SK-N-SH treated with all-trans-retinoic acid at 6 μM for 48 hours (cell line): Measurements from ENCODE around the gene CD28.

Source experiments
- ATAC-seq: fragments of 200-7000 bp; cut with Tn5 transposase; 3 replicates; pipeline ENCODE4 v1.9.1; 2020; ENCODE audit warnings: mild to moderate bottlenecking, moderate library complexity
- ARNTL ChIP-seq: fragments of 450-650 bp; formaldehyde crosslinking; IDR thresholded peaks from 2 replicates; pipeline ENCODE4 v1.5.0; 2020; ENCODE audit warnings: low read depth, mild to moderate bottlenecking, moderate library complexity, borderline replicate concordance
- CSDC2 ChIP-seq: fragments of 250-450 bp; sonication (Bioruptor Pico); IDR thresholded peaks from 2 replicates; pipeline ENCODE4 v1.5.0; 2020; ENCODE audit warnings: mild to moderate bottlenecking, moderate library complexity
- ESRRG ChIP-seq: fragments of 250-450 bp; sonication (Bioruptor Pico); IDR thresholded peaks from 2 replicates; pipeline ENCODE4 v1.6.1; 2021; ENCODE audit warnings: mild to moderate bottlenecking
- GLIS3 ChIP-seq: fragments of 250-450 bp; sonication (Bioruptor Pico); IDR thresholded peaks from 2 replicates; pipeline ENCODE4 v1.5.0; 2020; ENCODE audit warnings: mild to moderate bottlenecking, moderate library complexity
- ISL1 ChIP-seq: fragments of 250-450 bp; sonication (Bioruptor Pico); IDR thresholded peaks from 2 replicates; pipeline ENCODE4 v2.1.2; 2022; ENCODE audit warnings: mild to moderate bottlenecking, moderate library complexity
- OSR1 ChIP-seq: fragments of 250-450 bp; sonication (Bioruptor Pico); IDR thresholded peaks from 2 replicates; pipeline ENCODE4 v1.8.0; 2022; ENCODE audit warnings: moderate library complexity, mild to moderate bottlenecking, inconsistent platforms
- PPARA ChIP-seq: fragments of 250-450 bp; sonication (Bioruptor Pico); IDR thresholded peaks from 2 replicates; pipeline ENCODE4 v1.5.0; 2020; ENCODE audit warnings: mild to moderate bottlenecking, borderline replicate concordance
- RARB ChIP-seq: fragments of 250-450 bp; sonication (Bioruptor Pico); IDR thresholded peaks from 2 replicates; pipeline ENCODE4 v1.8.0; 2021; ENCODE audit warnings: mild to moderate bottlenecking, moderate library complexity
- SNAI2 ChIP-seq: fragments of 250-450 bp; sonication (Bioruptor Pico); IDR thresholded peaks from 2 replicates; pipeline ENCODE4 v1.5.0; 2020; ENCODE audit warnings: mild to moderate bottlenecking, moderate library complexity
- TCF4 ChIP-seq: fragments of 250-450 bp; sonication (Bioruptor Pico); IDR thresholded peaks from 2 replicates; pipeline ENCODE4 v1.8.0; 2021; ENCODE audit warnings: mild to moderate bottlenecking, moderate library complexity, borderline replicate concordance
- TOX ChIP-seq: fragments of 250-450 bp; sonication (Bioruptor Pico); IDR thresholded peaks from 2 replicates; pipeline ENCODE4 v1.8.0; 2021; ENCODE audit warnings: mild to moderate bottlenecking, moderate library complexity, borderline replicate concordance
- TSHZ2 ChIP-seq: fragments of 250-450 bp; sonication (Bioruptor Pico); IDR thresholded peaks from 2 replicates; pipeline ENCODE4 v1.5.0; 2020; ENCODE audit warnings: mild to moderate bottlenecking, moderate library complexity
- ZC3H10 ChIP-seq: fragments of 250-450 bp; sonication (Bioruptor Pico); IDR thresholded peaks from 2 replicates; pipeline ENCODE4 v1.5.1; 2021; ENCODE audit warnings: mild to moderate bottlenecking, moderate library complexity
- ZFP3 ChIP-seq: fragments of 250-450 bp; sonication (Bioruptor Pico); IDR thresholded peaks from 2 replicates; pipeline ENCODE4 v1.5.0; 2020; ENCODE audit warnings: mild to moderate bottlenecking, moderate library complexity
- ZFP30 ChIP-seq: fragments of 450-650 bp; formaldehyde crosslinking; IDR thresholded peaks from 2 replicates; pipeline ENCODE4 v1.5.0; 2022; ENCODE audit warnings: mild to moderate bottlenecking, moderate library complexity
- ZNF565 ChIP-seq: fragments of 450-650 bp; formaldehyde crosslinking; conservative IDR thresholded peaks from 2 replicates; pipeline ENCODE4 v1.5.0; 2020; ENCODE audit warnings: low read depth, mild to moderate bottlenecking, moderate library complexity
- ZNF70 ChIP-seq: fragments of 450-650 bp; formaldehyde crosslinking; IDR thresholded peaks from 2 replicates; pipeline ENCODE4 v1.5.0; 2020; ENCODE audit warnings: mild to moderate bottlenecking, moderate library complexity
- ZNF8 ChIP-seq: fragments of 450-650 bp; formaldehyde crosslinking; IDR thresholded peaks from 2 replicates; pipeline ENCODE4 v1.5.0; 2020; ENCODE audit warnings: mild to moderate bottlenecking, moderate library complexity
- TF ChIP-seq, protein P1 (sequence below): fragments of 250-450 bp; sonication (Bioruptor Pico); IDR thresholded peaks from 2 replicates; pipeline ENCODE4 v1.5.1; 2020; ENCODE audit warnings: low read depth, mild to moderate bottlenecking, moderate library complexity
- TF ChIP-seq, protein P2 (sequence below): fragments of 250-450 bp; sonication (Bioruptor Pico); IDR thresholded peaks from 2 replicates; pipeline ENCODE4 v1.8.0; 2020; ENCODE audit warnings: mild to moderate bottlenecking, moderate library complexity, borderline replicate concordance
- TF ChIP-seq, protein P3 (sequence below): fragments of 250-450 bp; sonication (Bioruptor Pico); IDR thresholded peaks from 2 replicates; pipeline ENCODE4 v1.8.0; 2021; ENCODE audit warnings: low read depth, mild to moderate bottlenecking, moderate library complexity, borderline replicate concordance

CD28 gene

DNA sequence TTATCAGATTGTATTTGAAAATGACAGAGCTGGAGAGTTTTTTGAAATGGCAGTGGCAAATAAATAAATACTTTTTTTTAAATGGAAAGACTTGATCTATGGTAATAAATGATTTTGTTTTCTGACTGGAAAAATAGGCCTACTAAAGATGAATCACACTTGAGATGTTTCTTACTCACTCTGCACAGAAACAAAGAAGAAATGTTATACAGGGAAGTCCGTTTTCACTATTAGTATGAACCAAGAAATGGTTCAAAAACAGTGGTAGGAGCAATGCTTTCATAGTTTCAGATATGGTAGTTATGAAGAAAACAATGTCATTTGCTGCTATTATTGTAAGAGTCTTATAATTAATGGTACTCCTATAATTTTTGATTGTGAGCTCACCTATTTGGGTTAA lies 30.9 kb downstream of the CD28 start:
- TF ChIP-seq CSDC2 (CRISPR knock-in tag) (no peak), SNAI2 (CRISPR knock-in tag) (no peak), TCF4 (CRISPR knock-in tag) (no peak), RARB (CRISPR knock-in tag) (no peak), ISL1 (no peak), ZNF8 (CRISPR knock-in tag) (no peak), PPARA (no peak), ZC3H10 (CRISPR knock-in tag) (no peak)
- TF ChIP-seq, all 23 proteins: peak for 0
- no peak for ATAC-seq

DNA sequence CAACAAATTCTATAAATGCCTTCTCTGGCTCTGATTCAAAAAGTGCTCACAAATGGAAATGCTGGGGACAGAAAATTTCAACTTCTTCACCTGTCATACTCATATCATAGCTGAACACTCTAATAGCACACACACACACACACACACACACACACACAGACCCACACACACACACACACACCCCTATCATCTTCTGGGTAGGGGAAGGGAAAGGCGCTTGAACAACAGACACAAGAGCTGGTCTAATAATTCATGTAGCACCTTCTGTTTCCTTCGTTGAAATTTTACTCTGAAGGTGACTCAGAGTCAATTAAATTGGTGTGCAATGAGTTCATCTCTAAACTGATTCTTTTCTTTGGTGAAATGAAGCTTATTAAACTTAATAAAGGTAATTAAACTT lies 32.9 kb downstream of the CD28 start:
- TF ChIP-seq ARNTL (no peak), PPARA (no peak), GLIS3 (CRISPR knock-in tag) (no peak), ZNF70 (CRISPR knock-in tag) (no peak), TSHZ2 (no peak), ZFP3 (no peak), TCF4 (CRISPR knock-in tag) (no peak)
- no peak for ATAC-seq

DNA sequence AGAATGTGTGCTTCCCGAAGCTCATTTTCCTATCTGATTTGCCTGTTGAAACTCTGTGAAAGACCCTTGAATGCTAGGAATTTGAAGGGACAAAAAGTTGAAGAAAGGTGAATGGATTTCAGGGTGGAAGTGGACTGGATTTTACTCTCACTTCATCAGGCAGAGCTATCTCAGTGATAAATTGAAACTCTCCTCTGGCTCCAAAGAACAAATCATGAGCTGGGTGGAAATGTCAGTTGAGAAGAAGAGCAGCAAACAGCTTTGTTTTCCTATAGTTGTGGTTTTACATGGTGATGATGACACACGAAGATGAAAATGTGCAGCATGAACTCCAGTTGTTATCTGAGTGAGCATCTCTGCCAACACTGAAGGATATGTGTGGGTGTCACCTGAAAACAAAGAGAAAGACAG lies 34.4 kb downstream of the CD28 start:
- TF ChIP-seq TSHZ2 (no peak), OSR1 (CRISPR knock-in tag) (no peak), ZC3H10 (CRISPR knock-in tag) (no peak), CSDC2 (CRISPR knock-in tag) (no peak), ISL1 (no peak), PPARA (no peak), ZNF70 (CRISPR knock-in tag) (no peak)
- TF ChIP-seq, protein P1, sequence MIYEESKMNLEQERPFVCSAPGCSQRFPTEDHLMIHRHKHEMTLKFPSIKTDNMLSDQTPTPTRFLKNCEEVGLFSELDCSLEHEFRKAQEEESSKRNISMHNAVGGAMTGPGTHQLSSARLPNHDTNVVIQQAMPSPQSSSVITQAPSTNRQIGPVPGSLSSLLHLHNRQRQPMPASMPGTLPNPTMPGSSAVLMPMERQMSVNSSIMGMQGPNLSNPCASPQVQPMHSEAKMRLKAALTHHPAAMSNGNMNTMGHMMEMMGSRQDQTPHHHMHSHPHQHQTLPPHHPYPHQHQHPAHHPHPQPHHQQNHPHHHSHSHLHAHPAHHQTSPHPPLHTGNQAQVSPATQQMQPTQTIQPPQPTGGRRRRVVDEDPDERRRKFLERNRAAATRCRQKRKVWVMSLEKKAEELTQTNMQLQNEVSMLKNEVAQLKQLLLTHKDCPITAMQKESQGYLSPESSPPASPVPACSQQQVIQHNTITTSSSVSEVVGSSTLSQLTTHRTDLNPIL = no peak
- peak; percentile 70 for ATAC-seq

- no peak for TF ChIP-seq ZNF70 (CRISPR knock-in tag)
- no peak for TF ChIP-seq PPARA
- no peak for TF ChIP-seq ZFP30 (CRISPR knock-in tag)
- no peak for TF ChIP-seq TOX
- no peak for TF ChIP-seq ZFP3
- no peak for TF ChIP-seq CSDC2 (CRISPR knock-in tag)
- TF ChIP-seq SNAI2 (CRISPR knock-in tag) = no peak
- TF ChIP-seq ZNF565 (CRISPR knock-in tag) = no peak
- no peak for TF ChIP-seq RARB (CRISPR knock-in tag)
- TF ChIP-seq ZC3H10 (CRISPR knock-in tag) = no peak
- TF ChIP-seq ESRRG = no peak
- TF ChIP-seq TCF4 (CRISPR knock-in tag) = no peak
- TF ChIP-seq, protein P2, sequence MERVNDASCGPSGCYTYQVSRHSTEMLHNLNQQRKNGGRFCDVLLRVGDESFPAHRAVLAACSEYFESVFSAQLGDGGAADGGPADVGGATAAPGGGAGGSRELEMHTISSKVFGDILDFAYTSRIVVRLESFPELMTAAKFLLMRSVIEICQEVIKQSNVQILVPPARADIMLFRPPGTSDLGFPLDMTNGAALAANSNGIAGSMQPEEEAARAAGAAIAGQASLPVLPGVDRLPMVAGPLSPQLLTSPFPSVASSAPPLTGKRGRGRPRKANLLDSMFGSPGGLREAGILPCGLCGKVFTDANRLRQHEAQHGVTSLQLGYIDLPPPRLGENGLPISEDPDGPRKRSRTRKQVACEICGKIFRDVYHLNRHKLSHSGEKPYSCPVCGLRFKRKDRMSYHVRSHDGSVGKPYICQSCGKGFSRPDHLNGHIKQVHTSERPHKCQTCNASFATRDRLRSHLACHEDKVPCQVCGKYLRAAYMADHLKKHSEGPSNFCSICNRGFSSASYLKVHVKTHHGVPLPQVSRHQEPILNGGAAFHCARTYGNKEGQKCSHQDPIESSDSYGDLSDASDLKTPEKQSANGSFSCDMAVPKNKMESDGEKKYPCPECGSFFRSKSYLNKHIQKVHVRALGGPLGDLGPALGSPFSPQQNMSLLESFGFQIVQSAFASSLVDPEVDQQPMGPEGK = no peak
- TF ChIP-seq GLIS3 (CRISPR knock-in tag) = no peak
- no peak for TF ChIP-seq ISL1
- TF ChIP-seq, protein P1 = no peak
- TF ChIP-seq, protein P3, sequence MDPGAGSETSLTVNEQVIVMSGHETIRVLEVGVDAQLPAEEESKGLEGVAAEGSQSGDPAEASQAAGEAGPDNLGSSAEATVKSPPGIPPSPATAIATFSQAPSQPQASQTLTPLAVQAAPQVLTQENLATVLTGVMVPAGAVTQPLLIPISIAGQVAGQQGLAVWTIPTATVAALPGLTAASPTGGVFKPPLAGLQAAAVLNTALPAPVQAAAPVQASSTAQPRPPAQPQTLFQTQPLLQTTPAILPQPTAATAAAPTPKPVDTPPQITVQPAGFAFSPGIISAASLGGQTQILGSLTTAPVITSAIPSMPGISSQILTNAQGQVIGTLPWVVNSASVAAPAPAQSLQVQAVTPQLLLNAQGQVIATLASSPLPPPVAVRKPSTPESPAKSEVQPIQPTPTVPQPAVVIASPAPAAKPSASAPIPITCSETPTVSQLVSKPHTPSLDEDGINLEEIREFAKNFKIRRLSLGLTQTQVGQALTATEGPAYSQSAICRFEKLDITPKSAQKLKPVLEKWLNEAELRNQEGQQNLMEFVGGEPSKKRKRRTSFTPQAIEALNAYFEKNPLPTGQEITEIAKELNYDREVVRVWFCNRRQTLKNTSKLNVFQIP (CRISPR knock-in tag) = no peak
- no peak for TF ChIP-seq ZNF8 (CRISPR knock-in tag)
- TF ChIP-seq, all 23 proteins: peak for 0
- ATAC-seq = no peak
Measured at GRCh38 chr2:203741566-203741965, 35.1 kb downstream of the CD28 start.
